Measurements from ENCODE around the gene KCNA5.
A peak's percentile ranks its signal among the peaks of the same experiment; 100 is the strongest.

KCNA5 gene

DNA sequence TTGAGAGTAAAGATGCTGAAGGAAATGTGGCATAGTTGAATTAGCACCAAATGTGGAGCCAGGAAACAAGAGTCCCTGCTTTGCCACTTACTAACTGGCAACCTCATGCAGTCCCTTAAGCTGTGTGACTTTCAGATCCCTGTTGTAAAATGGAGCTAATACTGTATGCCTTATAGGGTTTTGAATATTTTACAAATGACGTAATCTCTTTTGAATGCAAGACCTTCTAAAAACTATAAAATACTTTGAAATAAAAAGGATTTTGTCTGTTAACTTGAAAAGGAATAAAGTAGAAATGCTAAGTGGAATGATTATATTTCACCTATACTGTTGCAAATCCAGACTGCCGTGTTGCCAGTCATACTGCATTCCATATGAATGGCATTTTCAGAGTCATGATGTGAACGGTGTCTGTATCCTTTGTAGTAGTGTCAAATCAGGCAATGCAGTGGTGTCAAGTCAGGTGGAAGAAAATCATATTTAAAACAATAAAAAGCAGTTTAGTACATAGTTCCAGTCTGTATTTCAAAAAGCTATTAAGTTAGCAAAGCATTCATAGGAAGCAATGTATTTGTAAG, 21.3 kb downstream of the KCNA5 start:
- no peak for DNase-seq

DNA sequence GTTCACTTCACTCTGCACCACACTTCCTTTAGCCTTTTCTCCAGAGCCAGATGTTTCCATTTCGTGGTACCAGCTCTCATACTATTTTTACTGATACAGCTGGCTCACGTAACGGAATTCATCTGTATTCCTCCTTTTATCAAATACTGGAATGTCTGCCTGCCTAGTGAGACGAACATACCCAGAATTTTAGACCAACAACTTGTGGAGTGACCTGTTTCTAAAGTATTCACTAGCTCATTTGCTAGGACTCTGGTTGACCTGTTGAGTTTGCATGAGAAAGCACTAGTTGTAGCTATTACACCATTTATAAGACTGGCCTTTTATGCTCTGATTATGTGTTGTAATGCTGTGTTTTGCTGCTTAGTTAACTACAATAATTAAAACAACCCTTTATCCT, 22.6 kb downstream of the KCNA5 start:
- DNase-seq = no peak

DNA sequence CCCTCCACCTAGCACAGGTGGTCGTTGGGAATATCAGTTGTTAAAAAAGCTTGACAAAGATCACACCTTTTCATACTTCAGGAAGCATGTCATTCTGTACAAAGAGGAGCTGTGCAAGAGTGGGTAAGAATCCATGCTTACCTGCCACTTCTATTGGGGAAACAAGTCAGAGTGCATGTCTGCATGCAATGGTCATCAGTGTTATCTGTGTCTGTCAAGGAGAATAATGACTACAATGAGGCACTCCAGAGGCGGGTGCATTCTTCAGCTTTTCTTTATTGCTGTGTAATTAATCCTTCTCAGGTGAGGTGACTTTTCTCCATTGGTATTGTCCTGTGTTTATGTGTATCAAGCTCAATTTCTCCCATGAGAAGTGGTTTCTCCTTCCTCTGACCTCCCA, 24.4 kb downstream of the KCNA5 start:
- DNase-seq = no peak

DNA sequence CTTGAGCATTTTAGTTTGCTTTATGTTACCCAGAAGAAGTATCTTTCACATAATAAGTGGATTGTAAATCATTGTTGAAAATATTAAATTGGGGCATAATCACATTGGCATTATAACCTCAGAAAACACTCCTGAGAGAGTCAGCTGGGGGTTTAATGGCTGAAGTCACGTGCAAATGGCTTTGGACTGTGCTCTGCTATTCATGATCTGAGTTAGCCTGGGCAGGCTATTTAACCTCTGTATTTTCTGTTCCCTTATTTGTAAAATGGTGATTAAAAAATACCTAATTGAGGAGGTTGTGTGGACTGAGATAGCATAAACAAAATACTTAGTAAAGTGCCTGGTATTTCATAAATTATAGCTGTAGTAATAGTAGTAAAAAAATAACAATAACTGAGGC, 24.9 kb downstream of the KCNA5 start:
- DNase-seq = no peak

DNA sequence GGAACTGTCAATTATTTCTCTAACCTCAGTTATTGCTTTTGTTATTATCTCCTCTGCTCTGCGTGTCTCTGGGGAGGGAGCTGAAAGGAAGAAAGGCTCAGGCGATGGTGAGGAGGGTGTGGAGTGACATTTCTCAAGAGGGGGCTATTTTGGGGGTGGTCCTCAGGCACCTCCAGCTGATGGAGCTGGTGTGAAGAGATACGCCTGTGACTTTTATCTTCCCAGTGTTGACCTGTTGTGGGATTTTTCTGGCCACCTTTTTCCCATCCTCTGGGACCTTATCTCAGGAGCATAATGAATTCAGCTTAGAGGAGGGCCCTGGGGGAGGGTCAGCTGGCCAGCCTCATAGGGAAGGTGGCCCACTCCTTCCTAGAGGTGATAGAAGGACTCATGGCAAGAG, 26.4 kb downstream of the KCNA5 start:
- no peak for DNase-seq

DNA sequence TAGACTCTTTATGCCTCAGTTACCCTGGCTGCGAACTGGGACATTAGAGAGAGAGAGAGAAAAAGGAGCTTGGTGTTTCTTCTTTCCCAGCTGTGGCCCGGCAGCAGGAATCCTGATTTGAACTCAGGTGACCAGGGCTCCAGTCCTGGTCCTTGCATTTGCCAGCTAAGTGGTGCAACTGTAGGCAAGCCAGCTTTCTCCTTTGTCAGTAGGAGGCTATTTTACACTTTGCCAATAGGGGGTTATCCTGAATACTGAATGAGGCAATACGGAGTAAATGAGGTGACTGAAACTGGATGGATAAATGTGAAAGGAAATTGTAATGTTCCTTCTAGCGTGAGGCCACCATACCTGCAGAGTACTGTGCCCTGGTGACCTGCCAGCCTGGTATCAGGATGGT, 27.8 kb downstream of the KCNA5 start:
- DNase-seq = no peak

DNA sequence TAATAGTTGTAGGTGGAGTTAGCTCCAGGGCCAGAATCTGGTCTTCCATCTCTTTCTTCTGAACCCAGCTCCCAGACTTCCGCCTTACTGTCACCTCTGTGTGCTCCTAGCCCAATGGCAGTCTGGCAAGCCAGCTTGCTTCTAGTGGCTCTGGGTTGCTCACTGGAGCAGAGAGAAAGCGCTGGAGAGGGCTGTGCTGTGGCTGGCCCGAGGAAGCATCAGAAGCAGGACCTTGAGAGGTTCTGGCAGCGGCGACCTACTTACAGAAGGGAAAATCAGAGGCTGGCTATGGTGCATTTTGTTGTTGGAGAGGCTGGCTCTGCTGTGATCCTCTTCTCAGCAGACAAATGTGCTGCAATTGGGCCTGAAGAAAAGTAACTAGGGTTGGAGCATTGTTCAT, 28.6 kb downstream of the KCNA5 start:
- no peak for DNase-seq

DNA sequence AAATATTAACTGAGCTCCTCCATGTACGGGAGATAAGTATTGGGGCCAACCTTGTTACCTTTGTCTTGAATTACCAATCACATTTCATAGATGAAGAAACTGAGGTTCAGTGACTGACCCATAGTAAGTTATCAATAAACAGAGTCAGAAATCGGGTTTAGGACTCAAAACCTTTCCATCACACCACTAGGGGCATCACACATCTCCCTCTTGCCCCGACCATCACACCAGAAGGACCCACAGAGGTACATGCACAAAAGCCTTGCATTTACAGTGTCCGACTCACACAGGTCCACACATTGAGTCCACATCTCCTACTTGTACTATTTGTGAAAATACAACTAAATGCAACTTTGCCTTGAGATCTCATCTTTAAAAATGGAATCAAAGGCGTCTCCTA, 29.4 kb downstream of the KCNA5 start:
- DNase-seq = peak; percentile 7

DNA sequence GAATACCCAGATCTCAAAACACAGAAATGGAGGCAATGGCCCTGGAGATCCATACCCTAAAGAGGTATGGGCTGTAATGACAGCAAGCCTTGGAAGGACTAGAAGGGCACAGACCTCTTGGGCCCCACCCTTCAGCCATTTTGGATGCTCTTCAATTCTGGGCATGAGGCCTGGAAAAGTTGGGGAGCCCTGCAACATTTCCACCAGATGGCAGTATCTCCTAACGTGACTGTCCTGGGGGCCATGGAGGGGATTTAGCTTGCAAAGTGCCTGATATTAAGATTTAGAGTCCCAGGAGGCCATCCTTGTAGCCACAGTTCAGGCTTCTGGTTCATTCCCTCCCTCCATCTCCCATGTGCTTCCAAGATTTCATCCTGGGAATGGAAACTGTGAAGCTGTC, 30.2 kb downstream of the KCNA5 start:
- peak; percentile 47 for DNase-seq

DNA sequence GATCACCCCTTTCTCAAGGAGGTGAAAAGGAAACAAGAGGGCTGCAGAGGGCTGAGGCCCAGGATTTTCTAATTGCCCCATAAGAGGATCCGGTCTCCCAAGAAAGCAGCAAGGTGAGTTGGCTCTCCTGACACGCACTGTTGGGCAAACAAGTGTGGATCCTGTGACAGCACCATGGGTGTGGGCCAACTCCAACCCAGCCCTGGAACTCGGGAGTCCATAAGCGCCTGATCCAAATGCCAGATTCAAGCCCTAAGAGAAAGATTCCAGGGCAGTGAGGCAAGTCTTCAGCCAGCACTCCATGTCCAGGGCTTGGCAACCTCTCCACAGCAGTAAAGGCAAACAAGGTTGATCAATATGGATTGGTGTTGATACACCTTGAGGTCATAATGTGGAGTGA, 33.1 kb downstream of the KCNA5 start:
- DNase-seq = no peak

DNA sequence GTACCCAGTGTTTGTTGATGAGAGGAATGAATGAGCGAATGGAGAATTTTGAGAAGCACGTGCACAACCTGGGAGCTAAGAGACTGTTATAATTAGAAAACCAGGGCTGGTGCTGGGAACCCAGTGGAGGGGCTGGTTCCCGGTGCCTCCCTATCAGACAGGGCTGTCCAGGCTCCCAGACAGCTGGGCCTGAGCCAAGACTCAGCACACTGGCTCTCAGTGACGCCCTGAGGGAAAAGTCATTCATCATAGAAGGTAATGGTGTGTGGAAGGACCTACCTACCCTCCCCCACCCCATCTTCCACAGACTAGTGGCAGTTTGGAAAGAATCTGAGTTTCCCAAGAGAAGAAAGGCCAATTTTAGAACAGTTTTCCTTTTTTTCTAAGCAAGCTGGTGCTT, 34.7 kb downstream of the KCNA5 start:
- no peak for DNase-seq

DNA sequence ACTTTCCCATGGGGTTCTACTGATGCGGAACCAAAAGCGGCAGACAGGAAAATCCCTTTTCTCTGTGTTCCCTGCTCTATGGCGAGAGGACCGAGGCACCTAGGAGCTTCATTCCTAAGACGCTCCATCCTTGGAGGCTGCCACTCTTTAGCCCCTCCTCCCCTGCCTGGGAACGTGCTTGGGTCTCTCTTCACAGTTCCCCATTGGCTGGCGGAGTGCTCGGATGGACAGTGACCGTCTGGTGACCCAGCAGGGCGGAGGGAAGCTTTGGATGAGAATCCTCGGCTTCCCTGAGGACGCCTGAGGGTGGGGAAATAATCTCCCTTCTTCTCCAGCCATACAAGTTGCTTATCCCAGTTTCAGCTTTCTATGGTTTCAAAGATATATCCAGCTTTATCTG, 37.3 kb downstream of the KCNA5 start:
- no peak for DNase-seq

DNA sequence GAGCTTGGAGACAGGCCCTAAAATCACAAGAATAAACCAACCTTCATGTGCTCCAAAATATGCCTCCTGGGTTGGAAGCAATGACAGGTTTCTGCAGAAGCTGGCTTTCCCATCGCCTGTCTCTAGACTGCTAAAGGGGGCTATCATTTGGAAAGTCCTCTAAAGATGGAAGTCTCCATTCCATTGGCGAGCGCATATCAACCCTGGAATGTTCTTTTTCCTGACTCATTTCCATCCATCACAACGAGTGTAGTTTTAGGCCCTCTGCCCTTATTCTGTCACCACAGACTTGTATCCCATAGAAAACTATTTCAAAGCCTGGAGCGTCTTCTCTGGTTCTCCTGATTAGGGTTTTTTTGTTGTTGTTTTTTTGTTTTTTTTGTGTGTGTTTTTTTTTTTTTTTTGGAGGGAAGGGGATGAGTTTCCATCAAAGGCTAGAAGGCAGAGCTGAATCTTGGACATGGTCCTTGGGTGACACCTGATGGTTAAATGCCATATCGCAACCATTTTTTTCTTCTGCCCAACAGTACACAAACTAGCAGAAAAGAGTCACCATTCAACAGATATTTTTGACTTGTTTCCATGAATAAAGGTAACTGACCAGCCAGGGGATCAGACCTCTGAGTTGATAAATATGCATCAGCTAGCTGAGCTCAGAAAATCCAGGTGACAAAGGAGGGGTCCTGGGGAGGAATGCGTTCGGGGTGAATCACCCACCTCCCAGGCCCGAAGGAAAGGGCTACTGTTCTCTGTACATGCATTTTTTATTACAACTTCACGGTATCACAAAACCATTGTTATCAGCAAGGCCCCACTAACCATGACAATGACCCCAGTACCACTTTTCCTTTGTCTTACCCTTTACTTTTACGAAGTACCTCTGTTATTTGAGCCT, 40.5 kb downstream of the KCNA5 start:
- peak; percentile 58 for DNase-seq

DNA sequence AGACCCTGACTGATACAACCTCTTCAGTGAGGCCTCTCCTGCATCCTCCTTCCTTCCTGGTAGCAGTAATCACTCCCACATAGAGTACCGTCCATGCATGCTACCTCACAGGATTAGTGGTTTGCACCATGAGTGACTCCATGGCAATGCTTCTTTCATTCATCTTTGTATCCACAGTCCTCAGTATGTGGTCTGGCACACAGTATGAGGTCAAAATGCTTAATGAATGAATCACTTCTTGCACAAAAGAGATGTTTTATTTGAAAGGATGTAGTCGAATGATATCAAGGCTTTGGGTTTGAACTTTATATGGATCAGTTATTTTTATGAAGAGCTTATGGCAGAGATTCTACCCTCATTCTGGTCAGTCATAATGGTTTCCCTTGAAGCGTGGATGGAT, 42.2 kb downstream of the KCNA5 start:
- no peak for DNase-seq

DNA sequence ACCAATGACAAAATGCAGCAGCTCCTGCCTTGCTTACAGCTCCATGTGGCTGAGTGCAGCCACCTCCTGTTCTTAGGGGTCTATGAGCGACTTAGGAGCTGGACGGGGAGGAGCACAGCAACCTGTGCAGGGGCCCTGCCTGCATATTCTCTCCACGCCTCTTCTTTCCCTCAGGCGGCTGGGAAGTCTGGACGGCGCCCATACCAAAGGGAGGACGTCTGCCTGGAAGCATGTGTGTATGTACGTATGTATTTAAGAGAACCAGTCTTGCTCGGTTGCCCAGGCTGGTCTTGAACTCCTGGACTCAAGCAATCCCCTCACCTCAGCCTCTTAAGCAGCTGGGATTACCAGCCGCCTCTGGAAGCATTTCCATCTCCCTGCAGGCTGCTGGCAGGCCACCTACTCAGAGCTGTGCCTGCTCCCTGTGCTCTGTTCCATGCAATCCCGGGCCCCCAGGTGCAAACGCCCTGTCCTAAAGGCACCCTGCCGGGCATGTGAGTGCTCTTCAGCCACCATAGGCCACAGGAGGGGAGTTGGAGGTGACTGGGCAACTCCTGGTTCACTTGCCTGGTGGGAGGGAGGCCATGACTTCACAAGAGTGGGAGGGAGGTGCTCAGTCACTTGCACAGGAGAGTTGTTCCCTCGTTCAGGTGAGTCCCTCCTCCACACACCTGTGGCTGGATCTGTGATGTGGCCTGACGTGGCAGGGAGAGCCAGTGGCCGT, 44.3 kb downstream of the KCNA5 start:
- DNase-seq = no peak

DNA sequence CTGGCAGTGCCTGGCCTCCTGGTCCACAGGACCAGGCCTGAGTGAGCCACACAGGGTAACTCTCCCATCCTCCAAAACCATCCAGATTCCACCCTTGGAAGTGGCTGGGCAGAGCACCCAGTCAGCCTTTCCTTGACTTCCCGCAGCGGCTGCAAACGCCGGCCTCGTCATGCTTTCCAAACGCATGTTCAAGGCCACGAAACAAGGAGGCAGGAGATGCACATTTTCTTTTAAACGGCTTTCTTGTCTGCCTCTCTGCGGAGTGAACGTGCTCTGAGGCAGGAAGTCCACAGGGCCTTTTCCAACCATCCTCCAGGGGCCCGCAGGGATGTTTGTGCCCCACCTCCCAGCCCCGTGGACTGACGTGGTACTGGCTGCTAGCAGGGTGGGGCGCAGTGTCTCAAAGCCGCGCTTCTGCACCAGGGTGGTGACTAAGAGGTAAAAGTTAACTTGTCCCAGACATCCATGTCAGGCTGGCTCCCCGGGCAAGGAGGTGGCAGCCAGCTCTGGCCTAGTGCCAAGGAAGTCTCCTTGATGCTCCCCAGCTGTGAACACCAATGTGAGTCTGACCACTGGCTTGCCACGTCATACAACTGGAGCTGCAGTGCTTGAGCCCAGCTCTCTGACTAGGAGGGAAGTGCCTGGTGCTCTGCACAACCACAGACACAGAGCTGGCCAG, 45.0 kb downstream of the KCNA5 start:
- no peak for DNase-seq

DNA sequence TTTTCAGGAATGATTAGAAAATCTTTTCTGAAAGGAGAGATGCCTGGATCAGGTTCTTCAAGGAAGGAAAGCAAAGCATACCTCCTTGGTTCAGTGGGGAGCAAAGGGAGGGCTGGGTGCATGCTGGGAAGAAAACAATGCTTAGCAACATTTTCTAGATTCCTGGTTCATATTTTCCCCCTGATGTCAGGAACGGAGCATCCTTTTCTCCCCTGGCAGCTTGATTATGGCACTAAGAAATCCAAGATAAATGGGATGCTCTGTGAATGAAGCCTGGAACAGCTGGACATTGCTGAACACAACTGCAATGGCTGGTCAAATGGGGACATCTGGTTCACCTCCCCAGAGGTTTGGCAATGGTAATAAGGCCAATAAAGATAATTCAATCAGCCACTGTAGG, 50.9 kb downstream of the KCNA5 start:
- DNase-seq = no peak

DNA sequence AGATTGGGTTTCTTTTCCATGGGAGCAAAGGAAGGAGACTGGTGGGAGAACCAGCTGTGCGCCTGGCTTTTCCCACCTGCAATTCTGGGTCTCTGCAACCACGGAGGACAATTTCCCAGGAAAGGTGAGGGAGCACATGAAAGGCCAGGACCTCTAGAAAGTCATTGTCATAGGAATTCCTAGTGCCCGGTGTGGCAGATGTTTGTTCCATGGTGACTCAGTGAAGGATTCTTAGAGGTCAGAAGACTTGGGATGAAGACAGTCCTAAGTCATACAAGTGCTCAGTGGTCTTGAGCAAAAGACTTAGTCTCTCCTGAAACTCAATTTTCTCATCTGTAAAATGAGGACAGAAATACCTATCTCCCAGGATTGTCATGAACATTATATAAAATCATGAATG, 51.3 kb downstream of the KCNA5 start:
- no peak for DNase-seq

Measured in hematopoietic multipotent progenitor cell treated with erythropoietin and hydrocortisone succinate and interleukin-3 and kit ligand, for 6 days (in vitro differentiated cells).